T-helper 1 cell treated with Interleukin-12 subunit alpha and Interleukin-12 subunit beta and Interleukin-4 antibody, amounts not matched to agents 30 ng/mL and 1 ng/mL, for 36 hours (primary cell): ENCODE data around the gene ZNF341. TPM values are rescaled to one million over a fixed set of nuclear protein-coding genes. Genes with fewer than 3 reads are reported as not detected.

Experiments used
- intact Hi-C: fragments of 100-400 bp; cut with micrococcal nuclease; formaldehyde crosslinking; loops from one replicate; pipeline ENCODE4 v1.15.1; 2024
- total RNA-seq: library from RNA; stranded (reverse); gene quantifications from 2 replicates; pipeline ENCODE4 v1.2.3, GENCODE V29; 2022

ZNF341 gene
- total RNA-seq, 1 donor from 2014 or later: 7.0 TPM

DNA sequence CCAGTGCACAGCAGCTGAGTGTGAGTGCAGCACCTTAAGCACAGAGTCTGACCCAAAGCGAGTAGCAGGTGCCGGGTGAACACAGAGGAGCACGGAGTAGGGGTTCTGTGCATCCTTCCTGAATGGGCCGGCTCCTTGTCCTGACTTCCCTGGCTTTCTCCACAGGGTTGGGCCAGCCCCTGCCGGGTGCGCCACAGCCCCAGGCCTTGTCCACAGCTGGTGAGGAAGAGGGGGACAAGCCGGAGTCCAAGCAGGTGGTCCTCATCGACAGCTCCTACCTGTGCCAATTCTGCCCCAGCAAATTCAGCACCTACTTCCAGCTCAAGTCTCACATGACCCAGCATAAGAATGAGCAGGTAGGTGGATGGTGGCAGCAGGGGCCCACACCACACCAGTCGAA lies 34.9 kb downstream of the ZNF341 start:
- intact Hi-C loops: no loop called here

DNA sequence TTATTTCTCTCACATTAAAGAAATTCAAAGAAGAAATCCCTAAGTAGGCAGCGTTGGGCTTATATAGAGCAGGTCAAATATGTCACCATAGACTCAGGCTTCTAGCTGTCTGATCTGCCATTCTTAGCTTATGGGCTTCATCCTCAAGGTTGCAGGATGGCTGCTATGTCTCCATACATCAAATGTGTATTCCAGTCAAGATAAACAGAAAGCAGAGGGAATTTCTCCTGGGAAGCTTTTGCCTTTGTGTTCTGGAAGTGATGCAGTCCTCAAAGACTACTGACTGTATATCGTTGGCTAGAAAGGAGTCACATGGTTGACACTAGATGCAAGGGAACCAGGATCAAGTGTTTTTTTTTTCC lies 36.0 kb downstream of the ZNF341 start:
- intact Hi-C loops: no loop called here

DNA sequence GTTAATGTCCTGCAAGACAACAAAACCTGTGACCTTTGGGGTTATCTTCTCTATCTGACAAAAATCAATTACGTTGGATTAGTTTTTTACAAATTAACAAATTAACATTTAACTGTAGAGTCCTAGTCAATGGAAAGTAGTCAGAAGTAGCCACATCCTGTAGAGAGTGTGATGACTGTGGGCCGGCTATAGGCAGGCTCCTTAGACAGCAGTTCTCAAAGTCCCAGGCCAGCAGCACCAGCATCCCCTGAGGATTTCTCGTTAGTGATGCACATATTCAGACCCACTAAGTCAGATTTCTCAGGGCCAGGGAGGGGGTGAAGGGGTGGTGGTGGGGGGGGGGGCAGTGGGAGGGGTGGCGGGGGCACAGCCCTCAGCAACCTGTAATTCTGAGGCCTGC lies 37.2 kb downstream of the ZNF341 start:
- intact Hi-C loops: no loop called here

DNA sequence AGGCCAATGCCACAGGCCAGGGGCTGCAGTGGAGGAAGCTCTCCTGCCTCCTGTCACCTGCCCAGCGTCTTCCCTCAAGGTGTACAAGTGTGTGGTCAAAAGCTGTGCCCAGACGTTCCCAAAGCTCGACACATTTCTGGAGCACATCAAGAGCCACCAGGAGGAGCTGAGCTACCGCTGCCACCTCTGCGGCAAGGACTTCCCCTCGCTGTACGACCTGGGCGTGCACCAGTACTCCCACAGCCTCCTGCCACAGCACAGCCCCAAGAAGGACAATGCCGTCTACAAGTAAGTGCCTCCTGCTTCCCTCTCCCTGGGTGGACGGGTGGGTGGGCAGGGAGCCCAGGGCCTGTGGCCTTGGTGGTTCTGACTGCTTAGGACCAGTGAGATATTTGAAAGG lies 38.2 kb downstream of the ZNF341 start:
- intact Hi-C loops: no loop called here

DNA sequence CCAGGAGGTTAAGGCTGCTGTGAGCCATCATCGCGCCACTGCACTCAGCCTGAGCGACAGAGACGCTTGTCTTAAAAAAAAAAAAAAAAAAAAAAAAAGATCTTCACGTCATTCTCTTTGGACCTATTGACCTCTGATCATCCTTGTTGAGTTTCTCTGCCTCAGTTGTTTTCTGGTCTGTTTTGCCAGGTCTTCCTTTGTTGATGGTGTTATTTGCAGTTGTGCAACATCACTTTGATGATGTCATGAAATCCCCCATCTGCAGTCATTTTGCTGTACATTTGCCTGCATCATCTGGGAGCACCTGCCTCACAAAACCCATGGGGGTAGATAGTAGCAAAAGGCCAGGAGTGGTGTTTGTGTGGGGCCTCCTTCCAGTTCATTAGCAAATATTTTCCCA lies 40.1 kb downstream of the ZNF341 start:
- intact Hi-C loops: no loop called here

DNA sequence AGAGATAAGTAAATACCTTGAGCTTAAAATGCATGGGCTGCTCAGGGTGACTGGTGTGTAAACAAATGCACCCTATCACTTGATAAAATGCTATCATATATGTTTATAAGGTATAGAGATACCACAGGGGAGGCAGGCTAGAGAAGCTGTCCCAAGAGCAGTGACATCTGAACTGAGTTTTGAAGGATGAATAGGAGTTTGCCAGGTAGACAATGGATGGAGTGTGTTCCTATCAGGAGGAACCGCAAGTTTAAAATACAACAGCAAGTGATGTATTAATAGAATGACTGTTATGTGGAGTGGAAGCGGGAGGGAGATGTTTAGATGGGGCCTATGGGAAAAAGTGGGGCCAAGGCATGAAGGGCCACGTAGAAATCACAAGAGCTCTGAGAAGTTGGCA lies 40.6 kb downstream of the ZNF341 start:
- intact Hi-C loops: no loop called here

DNA sequence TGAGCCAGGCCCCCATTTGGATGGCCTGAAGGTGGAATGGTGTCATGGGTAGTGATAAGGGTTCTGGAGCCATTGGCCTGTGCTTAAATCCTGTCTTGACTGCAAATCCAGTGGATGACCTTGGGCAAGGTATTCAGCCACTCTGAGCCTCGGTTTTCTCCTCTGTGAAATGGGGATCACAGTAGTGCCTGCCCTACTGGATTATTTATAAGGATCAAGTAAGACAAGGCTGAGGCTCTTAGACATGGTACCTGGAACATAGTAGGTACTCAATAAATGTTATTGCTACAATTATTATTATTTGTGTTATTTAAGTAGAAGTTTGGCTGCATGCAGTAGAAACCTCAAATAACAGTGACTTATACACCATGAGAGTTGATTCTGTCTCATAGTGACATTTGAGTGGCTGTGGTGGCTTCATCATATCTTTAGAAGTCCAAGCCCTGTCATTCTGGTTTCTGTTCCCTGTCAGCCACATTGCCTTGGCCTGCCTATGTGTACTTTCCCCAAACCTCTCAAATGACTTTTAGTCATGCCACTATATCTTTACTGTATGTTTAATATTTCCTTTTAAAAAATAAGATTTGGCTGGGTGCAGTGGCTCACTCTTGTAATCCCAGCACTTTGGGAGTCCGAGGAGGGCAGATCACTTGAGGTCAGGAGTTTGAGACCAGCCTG lies 41.8 kb downstream of the ZNF341 start:
- intact Hi-C loops: no loop called here

DNA sequence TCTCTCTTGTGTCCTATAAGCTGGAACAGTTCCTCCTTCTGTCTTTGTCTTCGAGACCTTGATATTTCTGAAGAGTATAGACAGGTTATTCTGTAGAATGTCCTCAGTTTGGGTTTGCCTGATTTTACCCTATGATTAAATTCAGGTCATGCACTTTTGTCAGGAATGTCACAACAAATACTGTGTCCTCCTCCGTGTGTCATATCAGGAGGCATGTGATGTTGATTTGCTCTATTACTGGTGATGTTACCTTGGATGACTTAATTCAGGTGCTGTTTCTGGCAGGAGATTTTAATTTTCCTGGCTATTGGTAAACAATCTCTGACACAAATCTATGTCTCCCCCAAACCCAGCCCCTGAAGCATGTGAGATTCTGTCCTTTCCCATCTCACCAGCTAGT lies 46.0 kb downstream of the ZNF341 start:
- intact Hi-C loops: loop anchor here (2.0 kb wide), 2 partner anchors 33 to 45 kb away; partner anchors contain the start of gene CHMP4B

DNA sequence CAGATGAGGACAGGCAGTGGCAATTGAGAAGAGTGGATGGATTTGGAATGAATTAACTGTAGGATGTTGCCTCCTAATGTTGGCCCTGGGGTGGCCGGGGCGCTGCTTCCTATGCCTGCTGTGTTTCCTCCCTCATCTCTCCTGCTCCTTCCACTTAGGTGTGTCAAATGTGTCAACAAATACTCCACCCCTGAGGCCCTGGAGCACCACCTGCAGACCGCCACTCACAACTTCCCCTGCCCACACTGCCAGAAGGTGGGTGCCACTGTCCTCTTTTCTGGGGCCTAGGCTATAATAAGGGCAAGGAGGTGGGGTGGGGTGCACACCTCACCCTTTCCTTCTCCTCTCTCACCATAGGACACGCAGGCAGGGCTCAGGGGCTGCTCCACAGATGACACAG lies 49.3 kb downstream of the ZNF341 start:
- intact Hi-C loops: no loop called here

DNA sequence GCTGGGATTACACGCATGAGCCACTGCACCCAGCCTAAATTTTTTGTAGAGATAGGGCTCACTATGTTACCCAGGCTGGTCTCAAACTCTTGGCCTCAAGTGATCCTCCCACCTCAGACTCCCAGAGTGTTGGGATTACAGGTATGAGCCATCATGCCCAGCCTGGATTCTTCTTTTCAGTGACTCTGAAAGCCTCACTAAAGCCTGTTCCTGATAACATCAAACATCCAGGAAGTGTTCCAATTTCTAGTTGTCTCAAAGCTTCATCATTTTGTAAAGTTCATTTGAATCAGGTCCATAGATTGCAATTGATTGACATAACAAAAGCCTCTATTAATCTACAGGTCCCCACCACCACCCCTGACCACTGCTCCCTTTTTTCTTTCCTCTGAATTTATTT lies 50.1 kb downstream of the ZNF341 start:
- intact Hi-C loops: no loop called here

DNA sequence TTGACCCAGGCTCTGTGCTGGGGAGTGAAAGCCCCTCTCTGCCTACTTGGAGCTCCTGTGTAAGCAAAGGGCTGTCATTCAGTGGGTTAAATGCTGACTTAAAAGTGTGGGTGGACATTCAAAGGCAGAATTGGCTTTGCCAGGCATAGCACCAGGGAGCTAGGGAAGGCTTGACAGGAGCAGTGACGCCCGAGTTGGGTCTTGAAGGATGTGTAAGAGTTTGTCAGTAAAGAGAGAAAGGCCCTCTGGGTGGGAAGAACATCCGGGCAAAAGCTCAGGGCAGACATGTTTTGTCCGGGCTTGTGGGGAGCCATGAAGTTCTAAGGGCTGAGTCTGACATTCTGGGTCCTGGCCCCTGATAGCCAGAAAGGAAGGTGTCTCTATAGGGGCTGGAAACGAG lies 51.5 kb downstream of the ZNF341 start:
- intact Hi-C loops: no loop called here

DNA sequence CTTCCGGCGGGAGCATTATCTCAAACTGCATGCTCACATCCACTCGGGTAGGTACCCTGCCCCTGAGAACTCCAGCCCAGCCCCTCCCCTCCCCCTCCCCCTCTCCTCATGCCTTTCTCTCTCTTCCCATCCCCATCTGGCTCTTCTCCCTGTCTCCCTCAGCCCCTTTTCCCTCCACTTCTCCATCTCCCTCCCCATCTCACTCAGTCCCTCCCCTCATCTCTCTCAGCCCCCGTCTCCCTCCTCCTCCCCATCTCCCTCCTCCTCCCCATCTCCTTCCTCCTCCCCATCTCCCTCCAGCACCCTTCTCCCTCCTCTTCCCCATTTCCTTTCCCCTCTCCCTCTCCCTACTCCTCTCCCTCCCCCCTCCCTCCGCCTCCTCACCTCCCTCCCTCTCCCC lies 52.0 kb downstream of the ZNF341 start:
- intact Hi-C loops: no loop called here

DNA sequence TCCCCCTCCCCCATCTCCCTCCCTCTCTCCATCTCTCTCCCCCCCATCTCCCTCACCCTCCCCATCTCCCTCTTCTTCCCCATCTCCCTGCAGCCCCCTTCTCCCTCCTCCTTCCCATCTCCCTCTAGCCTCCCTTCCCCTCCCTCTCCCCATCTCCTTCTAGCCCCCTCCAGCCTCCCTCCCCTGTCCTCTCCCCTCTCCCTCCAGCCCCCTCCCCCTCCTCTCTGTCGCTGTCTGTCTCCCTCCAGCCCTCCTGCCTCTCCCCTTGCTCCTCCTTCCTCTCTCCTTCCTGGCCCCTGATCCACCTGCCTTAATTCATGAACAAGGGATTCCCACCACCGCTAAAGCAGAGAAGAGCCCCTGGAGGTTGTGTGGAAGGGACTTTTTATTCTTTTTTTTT lies 52.4 kb downstream of the ZNF341 start:
- intact Hi-C loops: no loop called here

DNA sequence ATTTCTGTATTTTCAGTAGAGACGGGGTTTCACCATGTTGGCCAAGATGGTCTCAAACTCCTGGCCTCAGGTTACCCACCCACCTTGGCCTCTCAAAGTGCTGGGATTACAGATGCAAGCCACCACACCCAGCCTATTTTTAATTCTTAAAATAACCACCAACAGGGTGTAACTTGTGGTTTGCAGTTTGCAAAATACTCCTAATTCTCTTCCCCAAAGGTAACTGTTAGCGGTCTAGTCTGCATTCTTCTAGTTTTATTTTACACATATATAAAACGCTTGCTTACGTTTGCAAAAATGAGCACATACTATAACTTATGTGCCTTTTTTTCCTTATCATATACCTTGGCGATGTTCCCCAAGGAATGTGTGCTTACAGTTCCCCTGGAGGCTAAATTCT lies 53.7 kb downstream of the ZNF341 start:
- intact Hi-C loops: loop anchor here (5.0 kb wide), 1 partner anchor 328 kb away; no protein-coding TSS in a partner anchor

DNA sequence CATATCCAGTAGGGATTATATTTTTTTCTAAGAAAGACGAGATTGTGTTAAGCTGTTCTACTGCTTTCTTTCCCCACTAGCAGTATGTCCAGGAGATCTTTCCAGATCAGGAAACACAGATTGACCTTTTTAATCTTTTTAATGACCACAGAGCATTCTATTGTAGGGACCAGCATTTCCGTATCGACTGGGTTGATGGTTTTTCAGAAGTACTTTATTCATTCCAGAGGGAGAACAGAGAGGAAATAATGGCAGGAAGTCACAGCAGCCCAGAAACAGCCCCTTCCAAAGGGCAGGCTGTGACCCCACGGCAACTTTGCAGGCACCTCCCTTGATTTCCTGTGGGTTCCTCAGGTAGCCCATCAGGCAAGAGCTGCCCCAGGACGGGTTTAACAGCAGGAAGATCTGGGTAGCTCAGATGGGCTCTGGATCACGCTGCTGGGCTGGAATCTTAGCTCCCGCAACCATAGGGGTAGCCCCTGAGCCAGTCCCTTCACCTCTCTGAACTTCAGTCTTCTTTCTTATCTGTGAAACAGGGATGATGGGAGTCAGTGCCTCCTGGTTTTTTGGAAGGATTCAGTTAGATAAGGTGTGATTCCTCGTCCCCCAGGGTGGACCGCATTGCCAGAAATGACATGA lies 55.6 kb downstream of the ZNF341 start:
- intact Hi-C loops: loop anchor here (5.0 kb wide), 1 partner anchor 330 kb away; no protein-coding TSS in a partner anchor

DNA sequence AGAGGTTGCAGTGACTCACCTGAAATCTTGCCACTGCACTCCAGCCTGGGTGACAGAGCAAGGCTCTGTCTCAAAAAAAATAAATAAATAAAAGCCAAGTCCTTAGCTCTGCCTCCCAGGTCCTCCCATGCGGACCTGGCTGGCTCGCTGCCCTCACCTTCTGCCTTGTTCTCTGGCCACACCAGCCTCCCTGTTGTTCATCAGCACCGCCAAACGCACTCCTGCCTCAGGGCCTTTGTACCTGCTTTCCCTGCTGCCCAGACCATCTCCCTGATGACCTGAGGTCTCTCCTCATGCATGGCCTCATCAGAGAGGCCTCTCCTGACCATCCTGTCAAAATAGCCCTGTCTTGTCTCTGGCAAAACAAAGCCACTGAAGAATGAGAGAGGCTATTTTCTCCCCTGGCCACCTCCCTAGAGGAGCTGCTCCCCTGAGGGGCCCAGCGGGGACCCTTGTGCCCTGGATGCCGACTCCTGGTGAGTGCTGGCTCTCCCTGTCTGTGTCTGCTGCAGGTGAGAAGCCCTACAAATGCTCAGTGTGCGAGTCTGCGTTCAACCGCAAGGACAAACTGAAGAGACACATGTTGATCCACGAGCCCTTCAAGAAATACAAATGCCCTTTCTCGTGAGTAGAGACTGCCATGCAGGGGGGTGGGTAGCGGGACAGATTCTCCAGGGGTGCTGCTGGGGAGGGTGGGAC lies 56.7 kb downstream of the ZNF341 start:
- intact Hi-C loops: loop anchor here (5.0 kb wide), 1 partner anchor 331 kb away; no protein-coding TSS in a partner anchor

DNA sequence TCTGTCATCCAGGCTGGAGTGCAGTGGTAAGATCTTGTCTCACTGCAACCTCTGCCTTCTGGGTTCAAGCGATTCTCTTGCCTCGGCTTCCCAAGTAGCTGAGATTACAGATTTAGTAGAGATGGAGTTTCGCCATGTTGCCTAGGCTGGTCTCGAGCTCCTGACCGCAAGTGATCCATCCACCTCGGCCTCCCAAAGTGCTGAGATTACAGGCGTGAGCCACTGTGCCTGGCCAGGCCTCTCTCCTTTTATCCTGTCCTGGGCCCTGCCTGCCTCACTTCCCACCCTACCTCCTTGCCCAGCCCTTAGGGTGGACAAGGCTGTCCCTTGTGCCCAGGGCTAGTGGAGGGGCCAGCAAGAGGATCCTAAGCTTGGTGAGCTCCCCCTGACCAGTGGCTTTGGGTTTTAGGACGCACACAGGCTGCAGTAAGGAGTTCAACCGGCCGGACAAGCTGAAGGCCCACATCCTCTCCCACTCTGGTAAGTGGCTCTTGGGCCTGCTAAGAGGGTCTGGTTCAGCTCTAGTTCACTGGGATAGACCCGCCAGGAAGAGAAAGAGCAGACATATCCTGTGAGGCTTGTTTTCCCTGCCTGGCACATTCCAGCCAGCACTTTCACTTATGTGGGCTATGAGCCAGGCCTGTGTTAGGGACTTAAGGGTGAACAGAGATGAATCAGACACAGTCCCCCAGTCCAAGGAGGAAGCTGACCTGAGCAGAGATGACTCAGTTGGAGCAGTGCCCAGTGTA lies 57.5 kb downstream of the ZNF341 start:
- intact Hi-C loops: loop anchor here (5.0 kb wide), 1 partner anchor 332 kb away; no protein-coding TSS in a partner anchor

DNA sequence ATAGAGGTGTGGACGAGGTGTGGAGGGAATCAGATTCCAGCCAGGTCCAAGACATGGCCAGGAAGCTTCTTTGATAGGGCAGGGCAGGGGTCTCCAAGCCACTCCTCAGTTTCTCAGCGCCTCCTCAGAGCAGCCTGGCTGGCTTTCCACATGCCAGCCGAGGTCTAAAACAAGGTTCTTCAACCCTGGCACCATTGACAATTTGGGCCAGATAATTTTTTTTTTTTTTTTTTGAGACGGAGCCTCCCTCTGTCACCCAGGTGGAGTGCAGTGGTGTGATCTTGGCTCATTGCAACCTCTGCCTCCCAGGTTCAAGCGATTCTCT lies 58.0 kb downstream of the ZNF341 start:
- intact Hi-C loops: loop anchor here (5.0 kb wide), 2 partner anchors 277 to 333 kb away; no protein-coding TSS in a partner anchor

DNA sequence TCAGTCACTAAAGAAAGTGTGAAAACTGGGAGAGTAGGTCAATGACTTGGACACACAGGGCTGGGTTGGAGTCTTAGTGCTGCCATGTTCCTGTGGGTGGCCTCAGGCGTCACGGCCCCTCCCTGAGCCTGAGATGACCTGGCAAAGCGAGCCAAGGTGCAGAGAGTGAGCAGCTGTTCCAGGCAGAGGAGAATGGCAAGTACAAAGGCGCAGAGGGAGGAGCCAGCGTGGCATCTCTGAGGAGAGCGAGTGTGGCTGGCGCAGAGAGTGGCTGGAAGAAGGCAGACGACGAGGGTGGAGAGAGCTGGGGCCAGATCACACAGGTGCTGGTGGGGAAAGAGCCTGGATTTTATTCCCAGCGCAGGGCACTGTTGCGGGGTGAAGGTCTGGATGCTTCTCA lies 58.8 kb downstream of the ZNF341 start:
- intact Hi-C loops: loop anchor here (5.0 kb wide), 1 partner anchor 277 kb away; no protein-coding TSS in a partner anchor

DNA sequence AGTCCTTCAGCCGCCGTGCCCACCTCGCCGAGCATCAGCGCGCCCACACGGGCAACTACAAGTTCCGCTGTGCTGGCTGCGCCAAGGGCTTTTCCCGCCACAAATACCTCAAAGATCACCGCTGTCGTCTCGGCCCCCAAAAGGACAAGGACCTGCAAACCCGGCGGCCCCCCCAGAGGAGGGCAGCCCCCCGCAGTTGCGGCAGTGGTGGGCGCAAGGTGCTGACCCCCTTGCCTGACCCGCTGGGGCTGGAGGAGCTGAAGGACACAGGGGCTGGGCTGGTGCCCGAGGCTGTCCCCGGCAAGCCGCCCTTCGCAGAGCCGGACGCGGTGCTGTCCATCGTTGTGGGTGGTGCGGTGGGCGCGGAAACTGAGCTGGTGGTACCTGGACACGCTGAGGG lies 59.2 kb downstream of the ZNF341 start:
- intact Hi-C loops: loop anchor here (5.0 kb wide), 1 partner anchor 276 kb away; no protein-coding TSS in a partner anchor

DNA sequence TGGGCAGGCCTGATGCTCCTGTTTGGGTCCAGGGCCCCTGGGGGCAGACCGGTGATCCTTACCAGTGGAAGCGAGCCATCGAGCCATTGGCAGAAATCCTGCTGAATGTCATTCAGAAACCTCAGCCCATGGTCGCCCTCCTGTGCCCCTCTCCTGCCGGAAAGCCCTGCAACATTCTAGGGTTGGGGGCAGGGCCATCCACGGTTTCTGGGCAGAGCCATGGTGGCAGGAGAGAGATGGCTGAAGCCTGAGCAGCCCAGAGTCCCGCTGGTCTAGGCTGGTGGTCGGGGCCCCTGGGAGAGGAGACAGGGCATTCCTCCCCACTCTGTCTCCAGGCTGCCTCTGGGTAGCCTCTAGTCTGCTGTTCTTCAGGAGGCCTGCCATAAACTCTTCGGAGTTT lies 59.7 kb downstream of the ZNF341 start:
- intact Hi-C loops: loop anchor here (5.0 kb wide), 1 partner anchor 276 kb away; no protein-coding TSS in a partner anchor
